ENCODE data around the gene JMJD4.

JMJD4 gene

DNA sequence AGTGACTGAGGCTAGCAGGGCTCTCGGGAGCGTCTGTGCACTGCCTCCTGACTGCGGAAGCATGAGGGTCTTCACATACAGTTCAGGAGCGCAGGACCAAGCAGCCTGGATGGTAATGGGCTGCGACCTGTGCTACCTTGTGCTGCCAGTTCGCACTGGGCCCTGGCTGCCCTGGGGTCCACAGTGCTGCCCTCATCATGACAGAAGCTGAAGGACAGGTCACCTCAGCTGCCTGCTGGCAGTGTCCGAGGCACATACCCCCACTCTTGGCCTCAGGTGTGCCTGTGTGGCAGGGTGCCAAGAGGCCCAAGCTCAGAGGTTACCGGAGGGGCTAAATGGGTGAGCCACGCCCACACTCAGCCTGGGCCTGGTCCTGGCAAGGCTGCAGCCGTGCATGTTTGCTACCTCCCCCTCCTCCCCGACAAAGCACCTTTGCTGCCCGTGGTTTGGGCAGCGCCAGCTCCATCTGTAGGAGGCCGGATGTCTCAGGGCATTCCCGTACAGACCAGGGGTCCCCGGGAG is 4.4 kb downstream of the JMJD4 start:
- H4K20me1 ChIP-seq (ENCODE audit: insufficient read depth, low read length) = peaks cover 45% of the 10 kb centered on the region
- DNase-seq = no peak
- peaks cover 44% of the 10 kb centered on the region for H3K4me1 ChIP-seq (ENCODE audit: insufficient read depth, low read length)

DNA sequence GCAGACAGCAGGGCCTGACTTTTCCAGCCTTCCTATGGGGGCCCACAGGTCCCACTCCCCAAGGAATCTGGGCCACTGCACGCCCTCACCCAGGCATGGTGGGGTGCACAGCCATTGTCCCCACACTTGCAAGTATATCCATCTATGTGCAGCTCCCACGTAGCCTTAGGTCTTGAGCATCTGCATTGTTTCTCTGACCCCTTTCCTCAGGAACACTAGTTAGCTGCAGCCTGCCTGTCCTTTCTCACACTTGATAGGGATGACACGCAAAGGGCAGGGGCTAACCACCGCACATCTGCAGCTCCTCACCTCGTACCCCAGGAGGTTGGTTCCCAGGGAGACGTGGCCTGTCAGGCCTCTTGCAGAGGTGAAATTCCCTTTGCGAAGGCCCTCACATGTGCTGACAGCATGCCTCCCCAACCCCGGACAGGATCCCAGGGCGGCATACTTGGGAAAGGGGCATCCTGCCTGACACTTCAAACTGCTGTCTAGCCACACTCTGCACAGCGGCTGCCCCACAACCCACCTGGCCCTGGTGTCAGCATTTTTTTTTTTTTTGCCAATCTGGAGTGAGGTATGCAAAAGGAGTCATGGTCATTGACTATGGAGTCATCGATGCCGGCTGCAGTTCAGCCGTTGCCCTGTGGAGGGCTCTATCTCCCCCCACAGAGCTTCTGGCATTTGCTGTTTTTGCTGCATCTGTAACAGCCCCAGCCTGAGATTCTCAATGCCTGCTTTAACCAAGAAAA is 5.0 kb downstream of the JMJD4 start:
- Histone ChIP-seq H3K4me2 (ENCODE audit: insufficient read depth, low read length) (peak overlapping the region; percentile 90; the same call in 1 of the 2 replicates), H3K27ac (ENCODE audit: low read length) (peak overlapping the region; percentile 38), H3K27me3 (ENCODE audit: insufficient read depth, low read length, poor library complexity) (no peaks in the 10 kb centered on the region), H3K9ac (ENCODE audit: low read depth, low read length) (peak overlapping the region; percentile 71; the same call in 1 of the 2 replicates), H4K20me1 (ENCODE audit: insufficient read depth, low read length) (peaks cover 45% of the 10 kb centered on the region), H2AFZ (ENCODE audit: low read depth, low read length) (no peak overlapping the region), H3K9me3 (ENCODE audit: insufficient read depth, low read length, severe bottlenecking) (no peaks in the 10 kb centered on the region), H3K36me3 (ENCODE audit: insufficient read depth, low read length) (peaks cover 35% of the 10 kb centered on the region), H3K4me3 (ENCODE audit: low read depth in 1 of 2, low read length in 2 of 2) (no peak overlapping the region; a peak in 1 of 4 replicates), H3K79me2 (ENCODE audit: insufficient read depth, low read length) (peaks cover 27% of the 10 kb centered on the region), H3K4me1 (ENCODE audit: insufficient read depth, low read length) (peaks cover 44% of the 10 kb centered on the region)
- TF ChIP-seq, protein P1, sequence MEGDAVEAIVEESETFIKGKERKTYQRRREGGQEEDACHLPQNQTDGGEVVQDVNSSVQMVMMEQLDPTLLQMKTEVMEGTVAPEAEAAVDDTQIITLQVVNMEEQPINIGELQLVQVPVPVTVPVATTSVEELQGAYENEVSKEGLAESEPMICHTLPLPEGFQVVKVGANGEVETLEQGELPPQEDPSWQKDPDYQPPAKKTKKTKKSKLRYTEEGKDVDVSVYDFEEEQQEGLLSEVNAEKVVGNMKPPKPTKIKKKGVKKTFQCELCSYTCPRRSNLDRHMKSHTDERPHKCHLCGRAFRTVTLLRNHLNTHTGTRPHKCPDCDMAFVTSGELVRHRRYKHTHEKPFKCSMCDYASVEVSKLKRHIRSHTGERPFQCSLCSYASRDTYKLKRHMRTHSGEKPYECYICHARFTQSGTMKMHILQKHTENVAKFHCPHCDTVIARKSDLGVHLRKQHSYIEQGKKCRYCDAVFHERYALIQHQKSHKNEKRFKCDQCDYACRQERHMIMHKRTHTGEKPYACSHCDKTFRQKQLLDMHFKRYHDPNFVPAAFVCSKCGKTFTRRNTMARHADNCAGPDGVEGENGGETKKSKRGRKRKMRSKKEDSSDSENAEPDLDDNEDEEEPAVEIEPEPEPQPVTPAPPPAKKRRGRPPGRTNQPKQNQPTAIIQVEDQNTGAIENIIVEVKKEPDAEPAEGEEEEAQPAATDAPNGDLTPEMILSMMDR (IDR thresholded peaks at IDR 0.05; ENCODE audit: borderline replicate concordance, extremely low read depth, low read length, poor library complexity, severe bottlenecking) = peak; percentile 74
- TF ChIP-seq EZH2 (IDR thresholded peaks at IDR 0.05; ENCODE audit: borderline replicate concordance, low read depth, low read length, severe bottlenecking) = no peak
- DNase-seq = peak; percentile 50
- peak; percentile 8; the same call in 1 of the 3 replicates for ATAC-seq (ENCODE audit: insufficient read depth, low read depth)

More for the DNA sequence above, 4.4 kb downstream of the JMJD4 start:
- Histone ChIP-seq H3K4me3 (ENCODE audit: low read depth in 1 of 2, low read length in 2 of 2) (no peak overlapping the region), H3K27ac (ENCODE audit: low read length) (no peak overlapping the region), H3K79me2 (ENCODE audit: insufficient read depth, low read length) (peaks cover 33% of the 10 kb centered on the region), H3K27me3 (ENCODE audit: insufficient read depth, low read length, poor library complexity) (no peaks in the 10 kb centered on the region), H3K9me3 (ENCODE audit: insufficient read depth, low read length, severe bottlenecking) (no peaks in the 10 kb centered on the region), H2AFZ (ENCODE audit: low read depth, low read length) (no peak overlapping the region), H3K9ac (ENCODE audit: low read depth, low read length) (no peak overlapping the region), H3K4me2 (ENCODE audit: insufficient read depth, low read length) (no peak overlapping the region), H3K36me3 (ENCODE audit: insufficient read depth, low read length) (peaks cover 35% of the 10 kb centered on the region)
- TF ChIP-seq, protein P1 (IDR thresholded peaks at IDR 0.05; ENCODE audit: borderline replicate concordance, extremely low read depth, low read length, poor library complexity, severe bottlenecking) = no peak
- no peak for TF ChIP-seq EZH2 (IDR thresholded peaks at IDR 0.05; ENCODE audit: borderline replicate concordance, low read depth, low read length, severe bottlenecking)
- ATAC-seq (ENCODE audit: insufficient read depth, low read depth) = no peak

DNA sequence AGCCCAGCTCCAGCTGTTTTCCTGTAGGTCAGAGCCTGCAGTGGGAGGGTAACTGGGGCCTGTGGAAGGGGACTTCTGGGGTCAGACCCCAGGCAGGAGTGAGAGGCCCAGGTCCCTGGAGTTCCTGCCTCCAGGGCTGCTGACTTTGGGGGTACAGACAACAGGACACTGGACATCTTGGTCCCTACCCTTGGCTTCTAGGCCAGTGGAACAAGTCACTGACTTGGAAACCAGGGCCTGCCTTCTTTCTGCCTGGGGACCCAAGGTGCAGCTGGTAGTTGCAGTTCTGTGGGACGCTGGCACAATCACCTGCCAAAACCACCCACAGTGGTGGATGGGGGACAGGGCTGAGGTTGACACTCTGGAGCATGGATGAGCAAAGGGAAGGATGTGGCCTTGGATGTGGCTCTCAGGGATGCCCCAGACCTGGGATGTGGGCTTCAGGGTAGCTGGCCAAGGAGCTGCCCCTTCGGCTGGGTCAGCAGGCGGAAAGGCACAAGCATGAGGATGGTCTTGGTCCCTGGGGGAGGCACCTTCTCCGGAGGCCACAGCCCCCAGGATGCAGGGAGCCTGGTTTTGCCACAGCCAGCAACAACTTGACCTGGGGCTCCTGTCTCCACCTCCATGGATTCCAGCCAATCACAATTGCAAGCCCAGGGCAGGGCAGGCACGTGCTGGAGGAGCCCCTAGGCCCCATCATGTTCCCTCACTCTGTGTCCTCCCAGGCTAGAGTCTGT is 5.8 kb downstream of the JMJD4 start:
- peak overlapping the region; percentile 71 for H3K27ac ChIP-seq (ENCODE audit: low read length)

More for the DNA sequence above, 5.8 kb downstream of the JMJD4 start:
- H3K27me3 ChIP-seq (ENCODE audit: insufficient read depth, low read length, poor library complexity) = no peaks in the 10 kb centered on the region
- H3K36me3 ChIP-seq (ENCODE audit: insufficient read depth, low read length) = peaks cover 35% of the 10 kb centered on the region
- H3K4me3 ChIP-seq (ENCODE audit: low read depth in 1 of 2, low read length in 2 of 2) = peak overlapping the region; percentile 27 to 65; a peak in 3 of 4 replicates
- H2AFZ ChIP-seq (ENCODE audit: low read depth, low read length) = no peak overlapping the region; the same call in 1 of the 2 replicates
- peaks cover 40% of the 10 kb centered on the region for H3K4me1 ChIP-seq (ENCODE audit: insufficient read depth, low read length)
- H3K9me3 ChIP-seq (ENCODE audit: insufficient read depth, low read length, severe bottlenecking) = no peaks in the 10 kb centered on the region
- H4K20me1 ChIP-seq (ENCODE audit: insufficient read depth, low read length) = peaks cover 45% of the 10 kb centered on the region
- DNase-seq (peak; percentile 25), ATAC-seq (ENCODE audit: insufficient read depth, low read depth) (peak; percentile 19; the same call in 2 of the 3 replicates)
- no peak for TF ChIP-seq EZH2 (IDR thresholded peaks at IDR 0.05; ENCODE audit: borderline replicate concordance, low read depth, low read length, severe bottlenecking)
- TF ChIP-seq, protein P1 (IDR thresholded peaks at IDR 0.05; ENCODE audit: borderline replicate concordance, extremely low read depth, low read length, poor library complexity, severe bottlenecking) = no peak
- peak overlapping the region; percentile 90 for H3K4me2 ChIP-seq (ENCODE audit: insufficient read depth, low read length)
- H3K79me2 ChIP-seq (ENCODE audit: insufficient read depth, low read length) = peaks cover 20% of the 10 kb centered on the region
- peak overlapping the region; percentile 71 for H3K9ac ChIP-seq (ENCODE audit: low read depth, low read length)

Data from DND-41 (cell line).